GM19397 (cell line): ENCODE measurements around the gene MPO.

Experiments used
- ATAC-seq: cut with Tn5 transposase; IDR thresholded peaks from one replicate; pipeline ENCODE4 v1.9.1; 2021; ENCODE audit warnings: mild to moderate bottlenecking, moderate library complexity; ENCODE audit not compliant: unreplicated experiment

Gene MPO

GRCh38 chr17:58320570-58321323 is 40.0 kb upstream of the MPO start:
- no peak for ATAC-seq

- no peak for ATAC-seq
Measured at GRCh38 chr17:58320163-58320558, 39.4 kb upstream of the MPO start.

- ATAC-seq, result no peak
Measured at GRCh38 chr17:58319173-58320162, 38.7 kb upstream of the MPO start.

DNA sequence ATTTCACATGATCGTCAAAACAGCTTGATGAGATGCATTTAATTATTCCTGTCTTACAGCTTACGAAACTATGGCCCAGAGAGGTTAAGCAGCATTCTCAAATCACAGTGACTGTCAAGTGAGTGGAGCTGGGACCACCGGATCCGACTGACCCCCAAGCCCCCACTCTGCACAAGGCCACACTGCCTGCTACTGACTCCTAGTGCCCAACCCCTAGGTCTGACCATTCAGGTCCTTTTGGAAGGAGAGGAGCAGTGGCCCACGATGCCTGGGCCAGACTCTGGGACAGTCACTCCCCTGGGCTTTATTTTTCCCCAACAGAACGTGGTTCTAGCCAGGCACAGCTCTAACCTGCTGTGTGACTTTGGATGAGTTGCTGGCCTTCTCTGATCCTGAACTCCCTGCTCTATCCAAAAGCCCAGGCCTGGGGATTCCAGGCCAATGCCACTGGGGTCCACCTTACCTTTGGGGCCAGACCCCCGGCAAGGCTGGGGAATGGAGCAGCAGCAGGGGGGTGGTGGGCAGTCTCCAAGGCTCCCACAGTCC is 38.0 kb upstream of the MPO start:
- ATAC-seq, result no peak

DNA sequence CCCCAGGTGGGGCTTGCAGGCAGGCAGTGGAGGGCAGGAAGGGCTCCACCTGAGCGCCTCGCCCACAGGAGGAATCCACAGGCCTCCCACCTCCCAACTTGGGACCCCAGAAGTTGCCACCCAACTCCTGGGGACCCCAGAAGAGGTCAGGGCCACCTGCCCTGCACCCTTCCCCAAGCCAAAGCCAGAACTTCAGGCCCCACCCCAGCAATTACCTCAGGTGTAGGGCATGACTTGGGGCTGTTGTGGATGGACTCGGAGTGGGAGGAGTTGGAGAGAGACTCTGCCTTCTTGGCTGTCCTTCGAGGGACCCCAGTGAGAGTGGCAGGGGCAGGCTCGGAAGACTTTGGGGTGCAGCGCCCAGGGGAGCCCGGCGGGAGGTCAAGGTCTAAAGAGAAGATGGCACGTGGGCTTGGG is 37.3 kb upstream of the MPO start:
- ATAC-seq, result no peak

DNA sequence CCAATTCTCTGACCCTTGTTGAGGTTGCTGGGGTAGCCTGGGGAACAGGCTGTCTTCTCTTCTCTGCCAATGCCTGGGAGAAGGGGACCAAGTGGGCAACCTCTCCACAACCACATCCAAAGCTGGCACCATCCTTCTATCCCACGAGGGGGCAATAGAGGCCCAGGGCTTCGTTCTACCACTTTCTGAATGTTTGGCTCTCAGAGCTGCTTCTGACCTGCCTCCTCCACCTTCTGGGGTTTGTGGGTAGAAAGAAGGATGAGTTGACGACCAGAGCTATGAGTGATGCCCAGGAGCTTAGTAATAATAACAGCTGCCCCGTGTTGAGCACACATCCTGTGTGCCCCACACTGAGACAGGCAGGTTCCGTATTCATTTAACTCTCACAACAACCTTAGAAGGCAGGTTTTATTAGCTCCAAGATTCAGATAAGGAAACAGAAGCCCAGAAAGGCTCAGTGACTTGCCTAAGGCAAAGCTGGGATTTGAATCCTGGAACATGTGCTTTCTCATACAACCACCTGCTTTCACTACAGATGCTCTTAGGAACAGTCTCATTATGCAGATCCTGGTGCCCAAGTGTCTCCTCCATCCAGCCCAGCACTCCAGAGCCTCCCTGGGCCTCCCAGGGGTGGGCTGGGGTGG is 36.8 kb upstream of the MPO start:
- no peak for ATAC-seq

GRCh38 chr17:58316260-58316960 is 35.7 kb upstream of the MPO start:
- no peak for ATAC-seq

DNA sequence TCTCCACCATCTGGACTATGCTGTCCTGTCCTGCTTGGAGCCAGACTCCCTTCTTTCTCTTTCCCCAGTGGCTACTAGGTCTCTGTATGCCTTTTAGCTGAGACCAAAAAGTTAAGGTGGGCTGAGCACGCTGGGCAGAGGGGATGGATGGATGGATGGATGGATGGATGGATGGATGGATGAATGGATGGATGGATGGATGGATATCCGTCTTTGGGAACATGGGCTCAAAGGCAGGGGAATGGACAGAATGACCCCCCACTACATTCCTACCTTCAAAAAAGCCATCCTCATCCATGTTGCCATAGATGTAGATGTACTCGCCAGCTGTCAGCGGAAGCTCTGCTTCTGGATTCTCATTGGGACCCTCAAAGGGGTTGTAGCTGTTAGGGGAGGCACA is 35.0 kb upstream of the MPO start:
- no peak for ATAC-seq

GRCh38 chr17:58315281-58315711 is 34.6 kb upstream of the MPO start:
- no peak for ATAC-seq

DNA sequence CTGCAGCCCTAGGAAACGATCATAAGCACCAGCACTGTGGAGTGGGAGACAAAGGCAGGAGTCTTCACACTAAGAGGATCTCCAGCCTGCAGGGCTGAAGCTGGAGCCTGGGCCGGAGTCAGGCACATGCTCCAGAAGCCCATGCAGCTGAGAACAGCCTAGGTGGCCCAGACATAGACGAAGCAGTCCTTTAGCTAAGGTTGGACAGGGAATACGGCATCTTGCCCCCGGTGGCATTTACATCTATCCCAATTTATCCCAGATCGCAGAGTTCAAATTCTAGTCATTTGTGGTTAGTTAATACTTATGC is 33.9 kb upstream of the MPO start:
- ATAC-seq, result no peak

- no peak for ATAC-seq
Measured at GRCh38 chr17:58313815-58314705, 33.3 kb upstream of the MPO start.

DNA sequence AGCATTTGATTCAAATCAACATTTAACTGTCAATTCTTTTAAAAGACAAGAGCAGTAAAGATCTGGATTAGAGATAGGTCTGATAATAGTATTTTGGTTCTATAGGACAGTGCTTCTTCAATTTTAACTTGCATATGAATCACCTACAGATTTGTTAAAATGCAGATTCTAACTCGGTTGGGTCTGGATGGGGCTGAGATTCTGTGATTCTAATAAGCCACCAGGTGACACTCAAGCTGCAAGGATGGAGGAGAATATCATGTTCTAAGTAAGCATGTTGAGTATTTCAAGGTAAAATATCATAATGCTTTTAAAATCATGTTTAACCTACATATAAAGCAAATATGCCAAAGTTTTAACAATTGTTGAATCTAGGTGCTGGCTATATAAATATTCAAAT is 32.1 kb upstream of the MPO start:
- ATAC-seq, result no peak

- no peak for ATAC-seq
Measured at GRCh38 chr17:58312021-58312630, 31.4 kb upstream of the MPO start.

DNA sequence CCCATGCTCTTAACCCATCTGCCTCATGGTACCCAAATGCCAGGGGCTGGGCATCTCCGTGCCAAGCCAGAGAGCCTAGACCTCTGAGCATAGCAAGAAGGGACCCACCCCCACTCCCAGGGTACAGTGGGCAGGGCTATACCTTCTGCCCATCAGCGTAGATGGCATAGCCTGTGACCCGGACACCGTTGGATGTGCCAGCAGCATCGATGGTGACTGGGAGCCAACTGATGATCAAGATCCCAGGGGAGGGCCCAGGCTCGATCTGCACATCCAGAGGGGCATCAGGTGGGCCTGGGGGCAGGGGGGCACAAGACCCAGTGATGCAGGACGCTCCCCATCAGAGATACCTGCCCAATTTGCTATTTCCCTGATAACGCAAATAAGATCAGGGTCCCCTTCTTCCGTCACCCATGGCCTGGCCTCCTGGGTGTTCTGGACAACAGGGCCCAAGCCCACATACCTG is 30.7 kb upstream of the MPO start:
- no peak for ATAC-seq

DNA sequence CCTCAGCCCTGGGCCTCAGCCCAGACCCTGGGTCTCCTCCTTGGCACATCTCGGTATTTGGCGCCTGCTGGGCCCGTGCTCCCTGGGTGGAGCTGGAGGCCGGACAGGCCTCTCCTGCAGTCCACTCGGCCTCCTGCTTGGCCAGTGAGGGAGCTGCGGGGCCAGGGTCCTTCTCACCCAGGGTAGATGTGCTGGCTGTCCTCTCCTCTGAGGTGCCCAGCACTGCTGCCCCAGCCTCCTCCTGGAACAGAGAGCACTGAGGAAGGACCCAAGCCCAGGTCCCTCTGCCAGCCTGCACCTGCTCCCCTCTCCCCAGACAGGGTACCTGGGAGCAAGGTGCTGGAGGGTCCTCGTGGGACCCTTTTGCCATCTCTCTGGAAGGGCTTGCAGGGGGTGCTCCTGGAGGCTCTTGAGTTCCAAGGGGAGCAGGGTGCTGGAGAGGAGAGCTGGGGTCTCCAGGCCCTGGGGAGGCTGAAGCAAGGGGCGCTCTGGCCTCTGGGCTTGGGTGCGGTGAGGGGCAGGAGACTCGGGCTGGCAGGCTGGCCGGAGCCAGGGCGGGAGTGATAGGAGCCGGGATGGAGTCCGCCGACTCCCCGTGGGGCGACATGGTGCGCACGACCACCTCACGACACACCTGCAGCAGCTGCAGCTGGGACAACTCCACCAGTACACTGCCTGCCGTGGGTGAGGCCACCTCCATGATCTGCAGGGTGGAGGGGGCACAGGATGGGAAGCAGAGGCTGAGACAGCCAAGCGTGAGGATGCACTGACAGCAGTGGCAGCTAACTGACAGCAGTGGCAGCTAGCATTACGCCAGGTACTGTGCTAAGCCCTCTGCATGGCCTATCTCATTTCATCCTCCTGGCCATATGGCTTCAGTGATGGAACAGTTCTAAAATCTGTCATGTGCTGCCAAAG is 30.0 kb upstream of the MPO start:
- no peak for ATAC-seq

- ATAC-seq, result no peak
Measured at GRCh38 chr17:58309918-58310259, 29.2 kb upstream of the MPO start.

- no peak for ATAC-seq
Measured at GRCh38 chr17:58308985-58309917, 28.5 kb upstream of the MPO start.
